ENCODE results near the gene REPS2.
"Not testable (repeated sequence)": the region's sequence is repeated elsewhere in the genome, so short reads cannot be mapped to it uniquely, and the experiment has no call there.

The REPS2 gene

GRCh38 chrX:16946361-16946964, at the start of gene REPS2:
REPS2 (plus strand) TSS chrX:16946658; CDS start chrX:16946862, 204 bp downstream.
- DNase-seq, result peak; percentile 74

GRCh38 chrX:16897445-16897844, 49.0 kb upstream of the REPS2 start:
- no peak for DNase-seq

GRCh38 chrX:16903274-16904022, 43.0 kb upstream of the REPS2 start:
- no peak for DNase-seq

GRCh38 chrX:16910376-16910775, 36.1 kb upstream of the REPS2 start:
- DNase-seq, result no peak

- no peak for DNase-seq
Observed at GRCh38 chrX:16914058-16914457, 32.4 kb upstream of the REPS2 start.

GRCh38 chrX:16916561-16916960, 29.9 kb upstream of the REPS2 start:
- DNase-seq, result no peak

- no peak for DNase-seq
Observed at GRCh38 chrX:16917120-16917519, 29.3 kb upstream of the REPS2 start.

GRCh38 chrX:16918979-16919378, 27.5 kb upstream of the REPS2 start:
- no peak for DNase-seq

- no peak for DNase-seq
Observed at GRCh38 chrX:16920075-16920474, 26.4 kb upstream of the REPS2 start.

GRCh38 chrX:16923157-16923556, 23.3 kb upstream of the REPS2 start:
- no peak for DNase-seq

- DNase-seq, result no peak
Observed at GRCh38 chrX:16924631-16925480, 21.6 kb upstream of the REPS2 start.

GRCh38 chrX:16930392-16930791, 16.1 kb upstream of the REPS2 start:
- no peak for DNase-seq

- no peak for DNase-seq
Observed at GRCh38 chrX:16931371-16931770, 15.1 kb upstream of the REPS2 start.

GRCh38 chrX:16931855-16932575, 14.4 kb upstream of the REPS2 start:
- no peak for DNase-seq

GRCh38 chrX:16934185-16934584, 12.3 kb upstream of the REPS2 start:
- no peak for DNase-seq

GRCh38 chrX:16946971-16947562, 609 bp downstream of the REPS2 start:
- no peak for DNase-seq

GRCh38 chrX:16950423-16950822, 4.0 kb downstream of the REPS2 start:
- no peak for DNase-seq

GRCh38 chrX:16953606-16954211, 7.3 kb downstream of the REPS2 start:
- no peak for DNase-seq

- no peak for DNase-seq
Observed at GRCh38 chrX:16957751-16958150, 11.3 kb downstream of the REPS2 start.

GRCh38 chrX:16958356-16958755, 11.9 kb downstream of the REPS2 start:
- DNase-seq, result no peak

GRCh38 chrX:16962661-16963060, 16.2 kb downstream of the REPS2 start:
- DNase-seq, result not testable (repeated sequence)

- no peak for DNase-seq
Observed at GRCh38 chrX:16963216-16963615, 16.8 kb downstream of the REPS2 start.
